Uterus (tissue), 4 donors: Measurements from ENCODE around the gene FOXA3. TPM values are rescaled to one million over a fixed set of nuclear protein-coding genes. Genes with fewer than 3 reads are reported as not detected.
"Not testable (repeated sequence)": the region's sequence is repeated elsewhere in the genome, so short reads cannot be mapped to it uniquely, and the experiment has no call there.

Source experiments
- DNase-seq, 2 donors: peaks; one replicate each; pipeline ENCODE4 v3.0.0-alpha.2; 2019 to 2020
- H3K27ac ChIP-seq, 2 donors: fragments of 200-600 bp; sonication (generic); 1 replicate in 1 of 2; 2 replicates in 1 of 2; pipeline ENCODE4 v1.5.1; 2016 to 2018
- H3K27me3 ChIP-seq, 2 donors: fragments of 200-600 bp; sonication (generic); one replicate each; pipeline ENCODE4 v1.5.1; 2018 to 2019; ENCODE audit warnings: control low read depth in 1 of 2
- H3K36me3 ChIP-seq, 2 donors: fragments of 200-600 bp; sonication (generic); one replicate each; pipeline ENCODE4 v1.5.1; 2019; ENCODE audit warnings: control low read depth in 1 of 2
- H3K4me1 ChIP-seq, 2 donors: fragments of 200-600 bp; sonication (generic); one replicate each; pipeline ENCODE4 v1.5.1; 2018 to 2019; ENCODE audit warnings: control low read depth in 1 of 2
- H3K4me3 ChIP-seq, 2 donors: fragments of 200-600 bp; sonication (generic); 1 replicate in 1 of 2; 2 replicates in 1 of 2; pipeline ENCODE4 v1.5.1; 2018 to 2019; ENCODE audit warnings: mild to moderate bottlenecking in 1 of 2
- H3K9me3 ChIP-seq, 2 donors: fragments of 200-600 bp; sonication (generic); one replicate each; pipeline ENCODE4 v1.5.1; 2019; ENCODE audit warnings: control low read depth in 1 of 2
- CTCF ChIP-seq, 4 experiments: fragments of 200-600 bp in 2 of 4; fragments of 450-650 bp in 2 of 4; sonication (generic) in 2 of 4; IDR thresholded peaks; one replicate each; pipeline ENCODE4 v1.5.1; 2016 to 2019; ENCODE audit warnings: antibody characterized with exemption in 4 of 4, mild to moderate bottlenecking in 2 of 4, moderate library complexity in 1 of 4
- POLR2A ChIP-seq, 2 donors: fragments of 450-650 bp; IDR thresholded peaks; one replicate each; pipeline ENCODE4 v1.6.1; 2016; ENCODE audit warnings: antibody characterized with exemption in 2 of 2, mild to moderate bottlenecking in 1 of 2, moderate library complexity in 1 of 2
- intact Hi-C: fragments of 100-400 bp; cut with DNase I; formaldehyde crosslinking; loops from one replicate; pipeline ENCODE4 v1.15.1; 2023; ENCODE audit warnings: low total_unique reads
- total RNA-seq, 4 donors: library from RNA; depleted of rRNA in 3 of 4; stranded (reverse); fragments of >200 nt in 3 of 4; gene quantifications; one replicate each; pipeline versions ENCODE4 v1.1.0 to v1.2.4, GENCODE V29; 2014 to 2023
- donor health status: DM: yes; HTN: yes; CAD: no.

FOXA3 gene
- total RNA-seq, 4 donors from 2014 or later: not detected

GRCh38 chr19:45866400-45867176, 2.5 kb downstream of the FOXA3 start:
- Histone ChIP-seq H3K4me1 (peaks cover 0 to 7% of the 10 kb centered on the region in 2 donors), H3K27ac (no peak overlapping the region), H3K4me3 (no peak overlapping the region), H3K9me3 (no peaks in the 10 kb centered on the region), H3K36me3 (no peaks in the 10 kb centered on the region), H3K27me3 (peaks cover 7 to 9% of the 10 kb centered on the region in 2 donors)
- no peak for TF ChIP-seq CTCF (IDR thresholded peaks at IDR 0.05)
- intact Hi-C loops: no loop called here
- no peak for DNase-seq

GRCh38 chr19:45867241-45867640, 3.1 kb downstream of the FOXA3 start:
- H3K27me3 ChIP-seq, H3K36me3 ChIP-seq, H3K27ac ChIP-seq, DNase-seq, H3K4me1 ChIP-seq, H3K4me3 ChIP-seq, intact Hi-C loops, H3K9me3 ChIP-seq: not testable (repeated sequence)

GRCh38 chr19:45870798-45871197, 6.7 kb downstream of the FOXA3 start:
- no peaks in the 10 kb centered on the region for H3K36me3 ChIP-seq
- H3K9me3 ChIP-seq: no peaks in the 10 kb centered on the region
- H3K4me1 ChIP-seq: no peaks in the 10 kb centered on the region
- no peak for DNase-seq
- no peaks in the 10 kb centered on the region for H3K27me3 ChIP-seq
- H3K4me3 ChIP-seq: no peak overlapping the region
- TF ChIP-seq CTCF (IDR thresholded peaks at IDR 0.05): no peak
- no peak for TF ChIP-seq POLR2A (IDR thresholded peaks at IDR 0.05)
- intact Hi-C loops: no loop called here
- H3K27ac ChIP-seq: no peak overlapping the region

- H3K9me3 ChIP-seq: no peaks in the 10 kb centered on the region
- no peaks in the 10 kb centered on the region for H3K27me3 ChIP-seq
- no peak for DNase-seq
- H3K36me3 ChIP-seq: no peaks in the 10 kb centered on the region
- H3K4me1 ChIP-seq: no peaks in the 10 kb centered on the region
- H3K4me3 ChIP-seq: no peak overlapping the region
- TF ChIP-seq POLR2A (IDR thresholded peaks at IDR 0.05) (no peak), CTCF (IDR thresholded peaks at IDR 0.05) (no peak)
- intact Hi-C loops: no loop called here
- H3K27ac ChIP-seq: no peak overlapping the region
Measured at GRCh38 chr19:45872095-45872919, 8.2 kb downstream of the FOXA3 start.

GRCh38 chr19:45873219-45873772, 9.2 kb downstream of the FOXA3 start:
- H3K36me3 ChIP-seq: no peaks in the 10 kb centered on the region
- no peaks in the 10 kb centered on the region for H3K4me1 ChIP-seq
- no peak for DNase-seq
- H3K9me3 ChIP-seq: no peaks in the 10 kb centered on the region
- H3K4me3 ChIP-seq: no peak overlapping the region
- no peak overlapping the region for H3K27ac ChIP-seq
- H3K27me3 ChIP-seq: no peaks in the 10 kb centered on the region
- TF ChIP-seq CTCF (IDR thresholded peaks at IDR 0.05) (no peak), POLR2A (IDR thresholded peaks at IDR 0.05) (no peak)
- intact Hi-C loops: no loop called here
